Left ventricle myocardium inferior (tissue), 1 donor: Measurements from ENCODE around the gene KHDC3L. TPM values are rescaled to one million over a fixed set of nuclear protein-coding genes. Genes with fewer than 3 reads are reported as not detected.
A peak's percentile ranks its signal among the peaks of the same experiment; 100 is the strongest.
"Not testable (repeated sequence)": the region's sequence is repeated elsewhere in the genome, so short reads cannot be mapped to it uniquely, and the experiment has no call there.

Experiments
- DNase-seq: peaks from one replicate; pipeline ENCODE4 v3.0.0-alpha.2; 2020
- H3K27ac ChIP-seq: fragments of 200-600 bp; replicated peaks from 2 replicates; pipeline ENCODE4 v1.8.0; 2021
- H3K27me3 ChIP-seq: fragments of 200-600 bp; 2 replicates; pipeline ENCODE4 v1.8.0; 2021; ENCODE audit warnings: low read depth
- H3K36me3 ChIP-seq: fragments of 200-600 bp; 2 replicates; pipeline ENCODE4 v1.8.0; 2021
- H3K4me1 ChIP-seq: fragments of 200-600 bp; 2 replicates; pipeline ENCODE4 v1.8.0; 2021
- H3K4me3 ChIP-seq: fragments of 200-600 bp; 2 replicates; pipeline ENCODE4 v1.8.0; 2021; ENCODE audit warnings: mild to moderate bottlenecking, moderate library complexity
- H3K9me3 ChIP-seq: fragments of 200-600 bp; replicated peaks from 2 replicates; pipeline ENCODE4 v1.8.0; 2021
- intact Hi-C: fragments of 100-400 bp; cut with micrococcal nuclease; formaldehyde crosslinking; loops from one replicate; pipeline ENCODE4 v1.11.0; 2022
- total RNA-seq: library from RNA; stranded (reverse); fragmentation: NEBNext Ultra II Directional; extraction: Animal tissue kit (Norgen Biotek cat#: 25700); gene quantifications from one replicate; pipeline ENCODE4 v1.2.1, GENCODE V29; 2021
- TF ChIP-seq, protein P1 (sequence below): fragments of 200-600 bp; IDR thresholded peaks from 2 replicates; pipeline ENCODE4 v1.8.0; 2021; ENCODE audit warnings: antibody characterized with exemption, mild to moderate bottlenecking, borderline replicate concordance
- donor health status: DM: no; HTN: yes; CAD: no; lungs with severe emphysema.

The KHDC3L gene
- total RNA-seq, 1 donor from 2014 or later, result not detected

DNA sequence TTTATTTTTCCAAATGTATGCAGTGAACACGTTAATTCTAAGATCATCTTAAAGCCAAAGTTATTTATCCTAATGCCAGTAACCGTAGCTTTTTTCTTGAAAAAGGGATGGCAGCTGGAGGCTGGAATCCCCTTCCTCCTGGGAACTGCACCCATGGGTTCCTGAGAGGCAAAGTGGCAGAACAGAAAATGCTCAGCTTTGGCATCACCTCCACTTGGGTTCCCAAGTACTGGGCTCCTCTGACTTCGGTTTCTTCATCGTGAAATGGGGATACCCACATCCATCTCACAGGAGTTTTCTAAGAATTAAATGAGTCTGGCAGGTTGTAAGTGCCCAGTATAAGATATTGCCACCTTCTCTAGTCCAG lies 26.0 kb downstream of the KHDC3L start:
- intact Hi-C loops, result no loop called here
- Histone ChIP-seq H3K9me3 (no peaks in the 10 kb centered on the region), H3K27me3 (peaks cover 16% of the 10 kb centered on the region), H3K4me1 (peaks cover 10% of the 10 kb centered on the region), H3K36me3 (no peaks in the 10 kb centered on the region), H3K27ac (no peak overlapping the region), H3K4me3 (peak overlapping the region; percentile 67)
- TF ChIP-seq, protein P1, sequence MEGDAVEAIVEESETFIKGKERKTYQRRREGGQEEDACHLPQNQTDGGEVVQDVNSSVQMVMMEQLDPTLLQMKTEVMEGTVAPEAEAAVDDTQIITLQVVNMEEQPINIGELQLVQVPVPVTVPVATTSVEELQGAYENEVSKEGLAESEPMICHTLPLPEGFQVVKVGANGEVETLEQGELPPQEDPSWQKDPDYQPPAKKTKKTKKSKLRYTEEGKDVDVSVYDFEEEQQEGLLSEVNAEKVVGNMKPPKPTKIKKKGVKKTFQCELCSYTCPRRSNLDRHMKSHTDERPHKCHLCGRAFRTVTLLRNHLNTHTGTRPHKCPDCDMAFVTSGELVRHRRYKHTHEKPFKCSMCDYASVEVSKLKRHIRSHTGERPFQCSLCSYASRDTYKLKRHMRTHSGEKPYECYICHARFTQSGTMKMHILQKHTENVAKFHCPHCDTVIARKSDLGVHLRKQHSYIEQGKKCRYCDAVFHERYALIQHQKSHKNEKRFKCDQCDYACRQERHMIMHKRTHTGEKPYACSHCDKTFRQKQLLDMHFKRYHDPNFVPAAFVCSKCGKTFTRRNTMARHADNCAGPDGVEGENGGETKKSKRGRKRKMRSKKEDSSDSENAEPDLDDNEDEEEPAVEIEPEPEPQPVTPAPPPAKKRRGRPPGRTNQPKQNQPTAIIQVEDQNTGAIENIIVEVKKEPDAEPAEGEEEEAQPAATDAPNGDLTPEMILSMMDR, result no peak
- DNase-seq, result no peak

DNA sequence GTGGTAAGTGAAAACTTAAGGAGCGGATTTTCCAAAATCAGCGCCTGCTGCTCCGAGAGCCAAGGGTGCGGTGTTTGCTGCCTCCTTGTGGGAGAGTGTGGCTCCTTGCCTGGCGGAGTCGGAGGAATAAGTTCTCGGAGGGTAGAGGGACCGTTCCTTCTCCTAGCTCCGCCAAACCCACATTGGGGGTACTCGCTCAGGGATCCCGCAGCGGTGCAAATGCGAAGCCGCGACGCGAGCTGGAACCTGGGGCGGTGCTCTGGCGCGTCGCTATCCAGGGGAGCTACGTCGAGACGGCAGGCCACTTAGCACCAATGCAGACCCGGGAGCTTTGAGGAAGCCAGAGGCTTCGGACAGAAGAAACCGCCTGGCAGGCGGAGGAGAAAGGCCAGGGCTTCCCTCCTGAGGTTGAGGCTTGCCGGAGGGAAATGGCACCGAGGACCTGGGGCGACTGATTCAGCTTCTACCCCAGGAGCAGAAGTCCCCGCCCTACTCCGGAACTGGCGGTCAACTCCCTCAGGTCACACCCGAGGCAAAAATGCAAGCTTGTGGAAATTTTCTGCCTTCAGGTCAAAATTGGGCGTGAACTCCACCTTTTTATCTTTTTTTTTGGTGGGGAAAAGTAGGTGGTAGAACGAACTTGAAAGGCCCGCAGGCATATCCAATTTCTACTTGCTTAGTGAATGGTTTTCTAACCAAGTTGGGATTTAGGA lies 26.5 kb downstream of the KHDC3L start:
- intact Hi-C loops, result no loop called here
- Histone ChIP-seq H3K27me3 (peaks cover 11% of the 10 kb centered on the region), H3K36me3 (no peaks in the 10 kb centered on the region), H3K4me1 (peaks cover 10% of the 10 kb centered on the region), H3K9me3 (no peaks in the 10 kb centered on the region), H3K27ac (peak overlapping the region; percentile 34), H3K4me3 (peak overlapping the region; percentile 67)
- TF ChIP-seq, protein P1, result peak; percentile 62
- peak; percentile 29 for DNase-seq

DNA sequence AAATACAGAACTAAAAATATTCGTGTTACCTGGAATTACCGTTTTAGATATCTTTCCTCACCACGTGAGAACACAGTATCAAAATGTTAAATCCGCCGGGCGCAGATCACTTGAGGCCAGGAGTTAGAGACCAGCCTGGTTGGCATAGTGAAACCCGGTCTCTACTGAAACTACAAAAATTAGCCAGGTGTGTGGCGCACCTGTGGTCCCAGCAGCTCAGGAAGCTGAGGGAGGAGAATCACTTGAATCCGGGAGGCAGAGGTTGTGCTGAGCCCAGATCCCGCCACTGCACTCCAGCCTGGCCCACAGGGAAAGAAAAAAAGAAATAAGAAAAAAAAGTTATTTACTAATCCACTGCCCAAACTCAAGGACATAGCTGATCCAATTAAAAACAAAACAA lies 27.4 kb downstream of the KHDC3L start:
- TF ChIP-seq, protein P1, result no peak
- H3K27ac ChIP-seq, result no peak overlapping the region
- peaks cover 11% of the 10 kb centered on the region for H3K27me3 ChIP-seq
- H3K4me3 ChIP-seq, result no peak overlapping the region
- peaks cover 10% of the 10 kb centered on the region for H3K4me1 ChIP-seq
- DNase-seq, result no peak
- H3K36me3 ChIP-seq, result no peaks in the 10 kb centered on the region
- intact Hi-C loops, result no loop called here
- no peaks in the 10 kb centered on the region for H3K9me3 ChIP-seq

DNA sequence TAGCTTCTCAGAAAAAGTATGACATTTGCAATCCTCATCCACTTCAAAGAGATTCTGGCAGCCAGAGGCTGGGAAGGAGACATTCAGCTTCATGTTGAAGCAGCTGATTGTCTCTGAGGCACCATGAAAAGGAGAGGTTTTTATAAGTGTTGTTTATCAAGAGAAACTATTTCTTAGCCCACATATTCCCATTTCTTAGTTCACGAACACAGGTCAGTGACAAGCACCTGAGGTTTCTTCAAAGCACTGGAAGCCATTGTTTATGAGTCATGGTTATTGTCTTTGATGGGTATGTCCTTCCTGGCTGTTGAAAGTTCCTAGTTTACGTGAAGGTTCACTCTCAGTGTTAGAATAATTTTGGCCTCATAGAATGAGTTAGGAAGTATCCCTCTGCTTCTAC lies 29.2 kb downstream of the KHDC3L start:
- Histone ChIP-seq H3K27me3 (peaks cover 11% of the 10 kb centered on the region), H3K4me1 (peaks cover 10% of the 10 kb centered on the region), H3K27ac (no peak overlapping the region), H3K4me3 (no peak overlapping the region), H3K36me3 (no peaks in the 10 kb centered on the region), H3K9me3 (no peaks in the 10 kb centered on the region)
- no peak for DNase-seq
- TF ChIP-seq, protein P1, result no peak
- intact Hi-C loops, result no loop called here

DNA sequence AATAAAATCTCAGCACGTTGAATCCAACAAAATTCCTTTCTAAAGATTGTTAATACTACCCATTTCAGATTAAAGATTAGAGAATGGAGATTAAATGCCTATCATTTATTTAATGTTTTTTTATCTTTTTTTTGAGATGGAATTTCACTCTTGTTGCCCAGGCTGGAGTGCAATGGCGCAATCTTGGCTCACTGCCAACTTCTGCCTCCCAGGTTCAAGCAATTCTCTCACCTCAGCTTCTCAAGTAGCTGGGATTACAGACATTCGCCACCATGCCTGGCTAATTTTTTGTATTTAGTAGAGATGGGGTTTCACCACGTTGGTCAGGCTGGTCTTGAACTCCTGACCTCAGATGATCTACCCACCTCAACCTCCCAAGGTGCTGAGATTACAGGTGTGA lies 29.7 kb downstream of the KHDC3L start:
- H3K4me3 ChIP-seq, H3K36me3 ChIP-seq, intact Hi-C loops, H3K9me3 ChIP-seq, H3K27me3 ChIP-seq, H3K27ac ChIP-seq, DNase-seq, H3K4me1 ChIP-seq: not testable (repeated sequence)

DNA sequence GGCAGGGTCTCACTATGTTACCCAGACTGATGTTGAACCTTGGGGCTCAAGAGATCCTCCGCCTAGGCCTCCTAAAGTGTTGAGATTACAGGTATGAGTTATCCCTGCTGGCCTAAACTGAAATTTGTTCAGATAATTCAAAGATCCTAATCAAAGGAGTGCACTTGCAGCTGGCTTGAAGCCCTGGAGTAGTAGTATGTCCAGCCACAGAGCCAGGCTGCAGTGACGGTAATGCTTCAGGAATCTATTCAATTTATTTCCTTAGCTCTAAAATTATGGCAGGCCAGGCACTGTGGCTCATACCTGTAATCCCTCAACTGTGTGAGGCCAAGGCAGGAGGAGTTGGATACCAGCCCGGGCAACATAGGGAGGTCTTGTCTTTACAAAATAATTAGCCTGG lies 30.8 kb downstream of the KHDC3L start:
- Histone ChIP-seq H3K4me3 (no peak overlapping the region), H3K27me3 (no peaks in the 10 kb centered on the region), H3K9me3 (no peaks in the 10 kb centered on the region), H3K4me1 (peaks cover 9% of the 10 kb centered on the region), H3K36me3 (no peaks in the 10 kb centered on the region), H3K27ac (no peak overlapping the region)
- TF ChIP-seq, protein P1, result no peak
- DNase-seq, result no peak
- intact Hi-C loops, result no loop called here
